HS-5 (cell line): ENCODE data around the gene LMX1B.

Experiments
- DNase-seq: peaks from one replicate; pipeline ENCODE4 v3.0.0-alpha.2; 2012; ENCODE audit warnings: low read depth

The LMX1B gene

GRCh38 chr9:126658201-126658825 lies 44.6 kb downstream of the LMX1B start:
- no peak for DNase-seq

GRCh38 chr9:126658956-126659555 lies 45.3 kb downstream of the LMX1B start:
- DNase-seq, result no peak

GRCh38 chr9:126661122-126661520 lies 47.4 kb downstream of the LMX1B start:
- DNase-seq, result no peak

- DNase-seq, result no peak
Measured at GRCh38 chr9:126661521-126662251, 48.0 kb downstream of the LMX1B start.

GRCh38 chr9:126663661-126664072 lies 49.9 kb downstream of the LMX1B start:
- no peak for DNase-seq

GRCh38 chr9:126664900-126665643 lies 51.3 kb downstream of the LMX1B start:
- no peak for DNase-seq

GRCh38 chr9:126665644-126666035 lies 51.9 kb downstream of the LMX1B start:
- DNase-seq, result no peak

- no peak for DNase-seq
Measured at GRCh38 chr9:126666155-126666803, 52.6 kb downstream of the LMX1B start.

- no peak for DNase-seq
Measured at GRCh38 chr9:126667190-126668055, 53.7 kb downstream of the LMX1B start.

GRCh38 chr9:126668058-126668457 lies 54.3 kb downstream of the LMX1B start:
- no peak for DNase-seq

GRCh38 chr9:126669108-126669507 lies 55.4 kb downstream of the LMX1B start:
- no peak for DNase-seq

GRCh38 chr9:126670270-126670669 lies 56.5 kb downstream of the LMX1B start:
- DNase-seq, result no peak

GRCh38 chr9:126671381-126671831 lies 57.7 kb downstream of the LMX1B start:
- DNase-seq, result no peak

- DNase-seq, result no peak
Measured at GRCh38 chr9:126671983-126672382, 58.3 kb downstream of the LMX1B start.

- DNase-seq, result no peak
Measured at GRCh38 chr9:126672634-126673284, 59.0 kb downstream of the LMX1B start.

- no peak for DNase-seq
Measured at GRCh38 chr9:126673689-126674364, 60.1 kb downstream of the LMX1B start.

GRCh38 chr9:126674365-126675146 lies 60.8 kb downstream of the LMX1B start:
- no peak for DNase-seq

GRCh38 chr9:126675147-126675467 lies 61.4 kb downstream of the LMX1B start:
- no peak for DNase-seq

- no peak for DNase-seq
Measured at GRCh38 chr9:126676102-126676684, 62.5 kb downstream of the LMX1B start.
